ENCODE results near the gene RAB10.

DNA sequence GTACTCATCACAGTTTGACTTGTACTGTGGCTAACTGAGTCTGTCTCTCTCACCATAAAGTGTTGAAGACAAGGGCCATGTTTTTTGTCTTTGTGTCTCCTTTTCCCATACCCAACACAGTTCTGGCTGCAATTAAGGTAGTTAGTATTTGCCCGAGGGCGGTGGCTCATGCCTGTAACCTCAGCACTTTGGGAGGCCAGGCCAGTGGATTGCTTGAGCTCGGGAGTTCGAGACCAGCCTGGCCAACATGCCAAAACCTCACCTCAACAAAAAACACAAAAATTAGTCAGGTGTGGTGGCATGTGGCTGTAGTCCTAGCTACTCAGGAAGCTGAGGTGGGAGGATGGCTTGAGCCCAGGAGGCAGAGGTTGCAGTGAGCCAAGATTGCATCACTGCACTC is 44.7 kb upstream of the RAB10 start:
- TF ChIP-seq, protein P1, sequence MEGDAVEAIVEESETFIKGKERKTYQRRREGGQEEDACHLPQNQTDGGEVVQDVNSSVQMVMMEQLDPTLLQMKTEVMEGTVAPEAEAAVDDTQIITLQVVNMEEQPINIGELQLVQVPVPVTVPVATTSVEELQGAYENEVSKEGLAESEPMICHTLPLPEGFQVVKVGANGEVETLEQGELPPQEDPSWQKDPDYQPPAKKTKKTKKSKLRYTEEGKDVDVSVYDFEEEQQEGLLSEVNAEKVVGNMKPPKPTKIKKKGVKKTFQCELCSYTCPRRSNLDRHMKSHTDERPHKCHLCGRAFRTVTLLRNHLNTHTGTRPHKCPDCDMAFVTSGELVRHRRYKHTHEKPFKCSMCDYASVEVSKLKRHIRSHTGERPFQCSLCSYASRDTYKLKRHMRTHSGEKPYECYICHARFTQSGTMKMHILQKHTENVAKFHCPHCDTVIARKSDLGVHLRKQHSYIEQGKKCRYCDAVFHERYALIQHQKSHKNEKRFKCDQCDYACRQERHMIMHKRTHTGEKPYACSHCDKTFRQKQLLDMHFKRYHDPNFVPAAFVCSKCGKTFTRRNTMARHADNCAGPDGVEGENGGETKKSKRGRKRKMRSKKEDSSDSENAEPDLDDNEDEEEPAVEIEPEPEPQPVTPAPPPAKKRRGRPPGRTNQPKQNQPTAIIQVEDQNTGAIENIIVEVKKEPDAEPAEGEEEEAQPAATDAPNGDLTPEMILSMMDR (IDR thresholded peaks at IDR 0.05): no peak
- no peak for TF ChIP-seq POLR2A (IDR thresholded peaks at IDR 0.05)
